Measurements from ENCODE around the gene ZEB2. TPM values are rescaled to one million over a fixed set of nuclear protein-coding genes. Genes with fewer than 3 reads are reported as not detected.

Gene ZEB2
- total and polyA plus RNA-seq, 2 of the 8 experiments (the other 6 are each of a cell fraction or from before 2014, with no cell fraction given): 0.38 TPM; not detected in 1

- Histone ChIP-seq H3K4me3 (ENCODE audit: extremely low read depth in 1 of 4, insufficient read depth in 2 of 4, low read depth in 3 of 4, low read length in 4 of 4) (no peak overlapping the region), H3K56ac (replicated peaks; ENCODE audit: insufficient read length, low read depth, low read length) (no peak overlapping the region), H3K27ac (ENCODE audit: low read depth, low read length) (no peak overlapping the region), H2AFZ (ENCODE audit: low read length) (no peak overlapping the region), H4K8ac (ENCODE audit: extremely low read depth, insufficient read depth, low read length) (no peak overlapping the region), H2BK12ac (ENCODE audit: low read depth, low read length) (no peak overlapping the region), H2BK15ac (ENCODE audit: low read length) (no peak overlapping the region), H2BK20ac (ENCODE audit: low read length) (no peak overlapping the region), H3K4me2 (ENCODE audit: insufficient read depth in 1 of 2, low read depth in 2 of 2, low read length in 2 of 2) (no peak overlapping the region), H3K9me3 (ENCODE audit: insufficient read depth in 2 of 2, low read depth in 1 of 2, low read length in 1 of 2) (no peaks in the 10 kb centered on the region), H3K23ac (ENCODE audit: insufficient read length) (no peak overlapping the region), H3K9ac (replicated peaks in 1 of 4; ENCODE audit: extremely low read depth in 1 of 4, low read depth in 3 of 4, low read length in 3 of 4) (no peak overlapping the region), H3K79me1 (ENCODE audit: low read depth, low read length) (no peaks in the 10 kb centered on the region), H4K91ac (replicated peaks; ENCODE audit: insufficient read length, low read length) (no peak overlapping the region), H3K14ac (ENCODE audit: insufficient read length) (no peak overlapping the region), H3K27me3 (replicated peaks in 1 of 4; ENCODE audit: control insufficient read depth in 3 of 4, extremely low read depth in 1 of 4, insufficient read depth in 3 of 4, low read length in 3 of 4) (no peaks in the 10 kb centered on the region), H4K20me1 (replicated peaks in 1 of 2; ENCODE audit: control insufficient read depth in 1 of 2, insufficient read depth in 2 of 2, low read length in 2 of 2) (no peaks in the 10 kb centered on the region), H2BK5ac (ENCODE audit: low read depth, low read length) (no peak overlapping the region), H3K18ac (ENCODE audit: extremely low read depth, low read length) (no peak overlapping the region), H3K4me1 (replicated peaks in 1 of 4; ENCODE audit: control insufficient read depth in 3 of 4, insufficient read depth in 4 of 4, low read length in 3 of 4) (peaks cover 0 to 4% (median 1%) of the 10 kb centered on the region in 4 experiments; a peak in 3 of 7 replicates), H3K79me2 (ENCODE audit: control insufficient read depth in 1 of 2, insufficient read depth in 2 of 2, low read length in 2 of 2) (no peaks in the 10 kb centered on the region), H3K23me2 (ENCODE audit: low read depth, low read length) (peaks cover 2% of the 10 kb centered on the region; the same call in 1 of the 2 replicates), H2BK120ac (replicated peaks; ENCODE audit: low read depth, low read length) (no peak overlapping the region), H3K4ac (replicated peaks; ENCODE audit: insufficient read length, low read depth, low read length) (no peak overlapping the region), H3K36me3 (ENCODE audit: control insufficient read depth in 2 of 4, insufficient read depth in 4 of 4, low read length in 3 of 4) (no peaks in the 10 kb centered on the region), H2AK5ac (ENCODE audit: low read depth, low read length) (no peak overlapping the region), H4K5ac (ENCODE audit: insufficient read length, low read depth, low read length) (no peak overlapping the region)
- DNase-seq (ENCODE audit: low read depth in 1 of 2, low spot score in 2 of 2): no peak
- POLR2A ChIA-PET (ENCODE audit: partially characterized antibody): no interaction called here
- CTCF ChIA-PET (ENCODE audit: partially characterized antibody): no interaction called here
- 96% methylated on average over 2 of the region's 2 CpGs; no CpG with 5 or more reads in 1 of the 2 experiments for WGBS, 2 experiments (ENCODE audit: extremely low coverage in 1 of 2, insufficient coverage in 1 of 2, insufficient read length in 1 of 2, insufficient replicate concordance in 2 of 2, low coverage in 1 of 2, low lambda C conversion rate in 2 of 2, missing lambda C conversion rate in 1 of 2)
- FAIRE-seq: no peak
- TF ChIP-seq NANOG (IDR thresholded peaks at IDR 0.05; ENCODE audit: insufficient read depth, low read depth, low read length, poor library complexity, severe bottlenecking): no peak
- TF ChIP-seq, protein P1, sequence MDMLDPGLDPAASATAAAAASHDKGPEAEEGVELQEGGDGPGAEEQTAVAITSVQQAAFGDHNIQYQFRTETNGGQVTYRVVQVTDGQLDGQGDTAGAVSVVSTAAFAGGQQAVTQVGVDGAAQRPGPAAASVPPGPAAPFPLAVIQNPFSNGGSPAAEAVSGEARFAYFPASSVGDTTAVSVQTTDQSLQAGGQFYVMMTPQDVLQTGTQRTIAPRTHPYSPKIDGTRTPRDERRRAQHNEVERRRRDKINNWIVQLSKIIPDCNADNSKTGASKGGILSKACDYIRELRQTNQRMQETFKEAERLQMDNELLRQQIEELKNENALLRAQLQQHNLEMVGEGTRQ (IDR thresholded peaks at IDR 0.05; ENCODE audit: low read length): no peak
- no peak for TF ChIP-seq HDAC2 (IDR thresholded peaks at IDR 0.05; ENCODE audit: borderline replicate concordance in 1 of 2, low read depth in 2 of 2, low read length in 2 of 2)
- no peak for TF ChIP-seq MAX (IDR thresholded peaks at IDR 0.05)
- TF ChIP-seq SP4 (IDR thresholded peaks at IDR 0.05; ENCODE audit: low read length): no peak
- no peak for TF ChIP-seq TBP (IDR thresholded peaks at IDR 0.05; ENCODE audit: low read depth, low read length)
- TF ChIP-seq SIRT6 (IDR thresholded peaks at IDR 0.05; ENCODE audit: low read length): no peak
- no peak for TF ChIP-seq ATF3 (IDR thresholded peaks at IDR 0.05; ENCODE audit: insufficient read depth, low read depth, low read length)
- TF ChIP-seq KDM4A (IDR thresholded peaks at IDR 0.05; ENCODE audit: low read depth, low read length, severe bottlenecking): no peak
Observed at GRCh38 chr2:144405321-144405720, 114.6 kb downstream of the ZEB2 start.
